Adrenal gland (tissue), 5 donors: ENCODE data around the gene ZNF410.
A peak's percentile ranks its signal among the peaks of the same experiment; 100 is the strongest.

Experiments used
- CTCF ChIP-seq, 6 experiments: fragments of 450-650 bp in 4 of 6; fragments of 200-600 bp in 2 of 6; sonication (generic) in 1 of 6; IDR thresholded peaks; 1 replicate in 5 of 6; 2 replicates in 1 of 6; pipeline versions ENCODE4 v1.5.1 to v1.8.0; 2016 to 2021; ENCODE audit warnings: antibody characterized with exemption in 6 of 6, mild to moderate bottlenecking in 2 of 6, moderate library complexity in 1 of 6
- POLR2A ChIP-seq, 2 donors: fragments of 450-650 bp; IDR thresholded peaks; one replicate each; pipeline ENCODE4 v1.6.1; 2017; ENCODE audit warnings: antibody characterized with exemption in 2 of 2, mild to moderate bottlenecking in 2 of 2, moderate library complexity in 1 of 2
- donor health status: DM: no; HTN: no; CAD: no.

- TF ChIP-seq CTCF (IDR thresholded peaks at IDR 0.05) (peak in 4 of 6 experiments; percentile 26 to 56 (median 36)), POLR2A (IDR thresholded peaks at IDR 0.05) (peak; percentile 82 to 93)
Measured at GRCh38 chr14:73851567-73852382, 34.9 kb upstream of the ZNF410 start, which contains the start of gene PTGR2.
